Measurements from ENCODE around the gene TMEM62. TPM values are rescaled to one million over a fixed set of nuclear protein-coding genes. Genes with fewer than 3 reads are reported as not detected.

The TMEM62 gene
- total RNA-seq, 1 experiment from 2014 or later = 7.2 TPM

DNA sequence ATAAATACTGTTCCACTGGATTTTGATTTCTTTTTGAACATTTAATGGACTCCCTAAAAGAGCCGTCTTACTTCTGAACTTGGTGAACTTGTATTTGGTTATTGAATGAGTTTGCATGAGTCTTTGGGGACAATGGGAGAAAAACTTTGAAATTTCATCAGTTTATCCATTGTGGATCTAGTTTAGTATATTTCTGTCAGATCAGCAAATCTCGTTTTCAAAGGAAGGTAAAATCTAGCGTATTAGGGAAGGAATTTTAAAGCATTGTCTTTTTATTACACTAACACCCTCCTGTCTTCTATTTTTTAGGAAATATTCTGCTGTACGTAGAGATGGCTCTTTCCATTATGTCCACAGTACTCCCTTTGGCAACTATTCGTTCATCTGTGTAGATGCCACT lies 12.8 kb downstream of the TMEM62 start:
- DNase-seq = no peak
- Histone ChIP-seq H3K4me2 (ENCODE audit: insufficient read depth, insufficient read length, low read length) (no peak overlapping the region), H2AFZ (ENCODE audit: low read length) (no peak overlapping the region), H2BK5ac (ENCODE audit: insufficient read length, low read length) (no peak overlapping the region), H3K9ac (ENCODE audit: extremely low read depth, insufficient read length, low read length) (no peak overlapping the region), H3K18ac (ENCODE audit: insufficient read length, low read depth, low read length) (no peak overlapping the region), H4K20me1 (ENCODE audit: control insufficient read depth, insufficient read depth, insufficient read length) (no peaks in the 10 kb centered on the region), H2BK15ac (ENCODE audit: low read depth, low read length) (no peak overlapping the region), H3K27ac (ENCODE audit: insufficient read length, low read depth, low read length) (no peak overlapping the region), H4K5ac (ENCODE audit: insufficient read length, low read depth, low read length) (no peak overlapping the region), H2BK20ac (ENCODE audit: low read depth, low read length, poor library complexity, severe bottlenecking) (no peak overlapping the region), H3T11ph (ENCODE audit: low read length) (no peak overlapping the region), H3K4me1 (ENCODE audit: insufficient read depth, low read length) (no peaks in the 10 kb centered on the region), H3K23ac (ENCODE audit: insufficient read length, low read depth, low read length) (no peak overlapping the region), H3K4ac (ENCODE audit: low read depth, low read length) (no peak overlapping the region), H3K56ac (ENCODE audit: insufficient read length, low read depth, low read length) (no peak overlapping the region), H2AK5ac (ENCODE audit: insufficient read length, low read length) (no peak overlapping the region), H3K27me3 (ENCODE audit: insufficient read depth, low read length) (no peaks in the 10 kb centered on the region), H4K91ac (ENCODE audit: insufficient read length, low read depth, low read length) (no peak overlapping the region), H4K8ac (replicated peaks; ENCODE audit: insufficient read length, low read depth, low read length) (no peak overlapping the region), H3K9me3 (ENCODE audit: control insufficient read depth, low read depth, low read length) (no peaks in the 10 kb centered on the region), H3K79me1 (ENCODE audit: insufficient read depth, low read depth, low read length, poor library complexity, severe bottlenecking) (no peaks in the 10 kb centered on the region), H3K14ac (ENCODE audit: insufficient read depth, low read length) (no peak overlapping the region), H3K79me2 (ENCODE audit: insufficient read depth, low read length) (no peaks in the 10 kb centered on the region), H2BK120ac (ENCODE audit: low read depth, low read length, poor library complexity, severe bottlenecking) (no peak overlapping the region), H2BK12ac (ENCODE audit: insufficient read length, low read depth, low read length) (no peak overlapping the region), H3K23me2 (ENCODE audit: insufficient read length, low read depth, low read length, poor library complexity, severe bottlenecking) (no peaks in the 10 kb centered on the region)
- H3K9me3 Mint-ChIP-seq = no peaks in the 10 kb centered on the region
- H3K4me1 Mint-ChIP-seq = peaks cover 0 to 6% of the 10 kb centered on the region in 2 experiments; a peak in 2 of 4 replicates
- no peaks in the 10 kb centered on the region for H3K27me3 Mint-ChIP-seq (ENCODE audit: low read depth)
- H3K36me3 Mint-ChIP-seq (ENCODE audit: insufficient read depth in 1 of 3, low read depth in 3 of 3) = peaks cover 0 to 6% (median 0%) of the 10 kb centered on the region in 3 experiments; a peak in 2 of 7 replicates
- TF ChIP-seq, protein P1, sequence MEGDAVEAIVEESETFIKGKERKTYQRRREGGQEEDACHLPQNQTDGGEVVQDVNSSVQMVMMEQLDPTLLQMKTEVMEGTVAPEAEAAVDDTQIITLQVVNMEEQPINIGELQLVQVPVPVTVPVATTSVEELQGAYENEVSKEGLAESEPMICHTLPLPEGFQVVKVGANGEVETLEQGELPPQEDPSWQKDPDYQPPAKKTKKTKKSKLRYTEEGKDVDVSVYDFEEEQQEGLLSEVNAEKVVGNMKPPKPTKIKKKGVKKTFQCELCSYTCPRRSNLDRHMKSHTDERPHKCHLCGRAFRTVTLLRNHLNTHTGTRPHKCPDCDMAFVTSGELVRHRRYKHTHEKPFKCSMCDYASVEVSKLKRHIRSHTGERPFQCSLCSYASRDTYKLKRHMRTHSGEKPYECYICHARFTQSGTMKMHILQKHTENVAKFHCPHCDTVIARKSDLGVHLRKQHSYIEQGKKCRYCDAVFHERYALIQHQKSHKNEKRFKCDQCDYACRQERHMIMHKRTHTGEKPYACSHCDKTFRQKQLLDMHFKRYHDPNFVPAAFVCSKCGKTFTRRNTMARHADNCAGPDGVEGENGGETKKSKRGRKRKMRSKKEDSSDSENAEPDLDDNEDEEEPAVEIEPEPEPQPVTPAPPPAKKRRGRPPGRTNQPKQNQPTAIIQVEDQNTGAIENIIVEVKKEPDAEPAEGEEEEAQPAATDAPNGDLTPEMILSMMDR (conservative IDR thresholded peaks at IDR 0.05) = no peak
- WGBS (ENCODE audit: extremely low coverage, insufficient read length, low lambda C conversion rate) = no CpG with 5 or more reads among the region's 5 CpGs
- H3K27ac Mint-ChIP-seq = no peak overlapping the region
- no peak overlapping the region for H3K4me3 Mint-ChIP-seq

All from H9 (cell line).